ENCODE measurements around the gene P4HA2. TPM values are rescaled to one million over a fixed set of nuclear protein-coding genes. Genes with fewer than 3 reads are reported as not detected.

The P4HA2 gene
- polyA plus RNA-seq, 1 experiment = 435 TPM

GRCh38 chr5:132264546-132265335 lies 37.1 kb upstream of the P4HA2 start:
- TF ChIP-seq CTCF (IDR thresholded peaks at IDR 0.05; ENCODE audit: insufficient read depth, low read depth, low read length) = no peak
- CTCF ChIA-PET = interaction anchor here (1.5 to 5.7 kb wide), 3 partner anchors 27 to 198 kb away, joined by 5 to 42 read pairs (median 8); partner anchors contain the start of gene SLC22A4
- H3K4me3 ChIP-seq (ENCODE audit: low read depth, low read length) = no peak overlapping the region
- H3K27me3 ChIP-seq (ENCODE audit: control insufficient read depth, insufficient read depth, low read length) = no peaks in the 10 kb centered on the region
- no peak for DNase-seq (ENCODE audit: low read depth)
- peaks cover 5% of the 10 kb centered on the region for H3K36me3 ChIP-seq (ENCODE audit: control insufficient read depth, insufficient read depth, low read length)
- POLR2A ChIA-PET = interaction anchor here (0.6 kb wide), 1 partner anchor 104 kb away, joined by 4 read pairs; no protein-coding TSS in a partner anchor

GRCh38 chr5:132263548-132264261 lies 36.1 kb upstream of the P4HA2 start:
- Histone ChIP-seq H3K27me3 (ENCODE audit: control insufficient read depth, insufficient read depth, low read length) (no peaks in the 10 kb centered on the region), H3K4me3 (ENCODE audit: low read depth, low read length) (no peak overlapping the region), H3K36me3 (ENCODE audit: control insufficient read depth, insufficient read depth, low read length) (peaks cover 5% of the 10 kb centered on the region)
- ChIA-PET POLR2A (interaction anchor here (0.7 kb wide), 1 partner anchor 21 kb away, joined by 3 read pairs; no protein-coding TSS in a partner anchor), CTCF (interaction anchor here (1.0 to 5.7 kb wide), 8 partner anchors 9 to 197 kb away, joined by 3 to 42 read pairs (median 6); partner anchors contain the start of gene SLC22A4)
- TF ChIP-seq CTCF (IDR thresholded peaks at IDR 0.05; ENCODE audit: insufficient read depth, low read depth, low read length) = peak; percentile 27; the same call in 1 of the 2 replicates
- peak; percentile 63 for DNase-seq (ENCODE audit: low read depth)

GRCh38 chr5:132262882-132263547 lies 35.4 kb upstream of the P4HA2 start:
- DNase-seq (ENCODE audit: low read depth) = no peak
- TF ChIP-seq CTCF (IDR thresholded peaks at IDR 0.05; ENCODE audit: insufficient read depth, low read depth, low read length) = no peak
- Histone ChIP-seq H3K4me3 (ENCODE audit: low read depth, low read length) (no peak overlapping the region), H3K27me3 (ENCODE audit: control insufficient read depth, insufficient read depth, low read length) (no peaks in the 10 kb centered on the region), H3K36me3 (ENCODE audit: control insufficient read depth, insufficient read depth, low read length) (peaks cover 5% of the 10 kb centered on the region)
- POLR2A ChIA-PET = interaction anchor here (0.7 kb wide), 1 partner anchor 22 kb away, joined by 3 read pairs; no protein-coding TSS in a partner anchor
- CTCF ChIA-PET = interaction anchor here (1.0 to 5.7 kb wide), 8 partner anchors 9 to 196 kb away, joined by 3 to 42 read pairs (median 6); partner anchors contain the start of gene SLC22A4

- ChIA-PET CTCF (interaction anchor here (1.1 to 5.7 kb wide), 8 partner anchors 10 to 72 kb away, joined by 3 to 42 read pairs (median 5); partner anchors contain the start of gene P4HA2), POLR2A (no interaction called here)
- no peak for TF ChIP-seq CTCF (IDR thresholded peaks at IDR 0.05; ENCODE audit: insufficient read depth, low read depth, low read length)
- no peak for DNase-seq (ENCODE audit: low read depth)
- H3K4me3 ChIP-seq (ENCODE audit: low read depth, low read length) = no peak overlapping the region
- H3K27me3 ChIP-seq (ENCODE audit: control insufficient read depth, insufficient read depth, low read length) = no peaks in the 10 kb centered on the region
- peaks cover 5% of the 10 kb centered on the region for H3K36me3 ChIP-seq (ENCODE audit: control insufficient read depth, insufficient read depth, low read length)
These were observed 34.5 kb upstream of the P4HA2 start for GRCh38 chr5:132261881-132262845.
